Left cardiac atrium (tissue), 4 donors: ENCODE data around the gene OAF. TPM values are rescaled to one million over a fixed set of nuclear protein-coding genes. Genes with fewer than 3 reads are reported as not detected.
"Not testable (repeated sequence)": the region's sequence is repeated elsewhere in the genome, so short reads cannot be mapped to it uniquely, and the experiment has no call there.

ENCODE experiments used
- ATAC-seq, 2 donors: fragments of 200-7000 bp; cut with Tn5 transposase; one replicate each; pipeline ENCODE4 v1.9.1; 2020; ENCODE audit warnings: mild to moderate bottlenecking in 2 of 2, moderate library complexity in 2 of 2
- DNase-seq: peaks from one replicate; pipeline ENCODE4 v3.0.0-alpha.2; 2020
- intact Hi-C, 2 donors: fragments of 100-400 bp; cut with DNase I; formaldehyde crosslinking; loops; one replicate each; pipeline versions ENCODE4 v1.14.1 to v1.15.1; 2022 to 2023
- long read RNA-seq: library from polyadenylated mRNA; unstranded; transcript quantifications from one replicate; pipeline ENCODE4 v2.0.0, GENCODE V29; 2021
- total RNA-seq, 2 donors: library from RNA; stranded (reverse); fragmentation: NEBNext Ultra II Directional; extraction: Animal tissue kit (Norgen Biotek cat#: 25700); gene quantifications; one replicate each; pipeline ENCODE4 v1.2.1, GENCODE V29; 2021
- donor health status: DM: no; HTN: yes; CAD: no.
- donor health status: DM: no; HTN: yes; CAD: no; lungs with severe emphysema.
- donor health status: DM: yes; HTN: yes; CAD: no.
- donor health status: Dilated cardiomyopathy.

OAF gene
- total RNA-seq: 10 to 100 TPM; 32.9 to 59.6 TPM
- long read RNA-seq, partial matches to known transcripts: 4 of 5 reads
- long read RNA-seq, other reads (novel, unspliced or antisense): 1 of 5 reads

DNA sequence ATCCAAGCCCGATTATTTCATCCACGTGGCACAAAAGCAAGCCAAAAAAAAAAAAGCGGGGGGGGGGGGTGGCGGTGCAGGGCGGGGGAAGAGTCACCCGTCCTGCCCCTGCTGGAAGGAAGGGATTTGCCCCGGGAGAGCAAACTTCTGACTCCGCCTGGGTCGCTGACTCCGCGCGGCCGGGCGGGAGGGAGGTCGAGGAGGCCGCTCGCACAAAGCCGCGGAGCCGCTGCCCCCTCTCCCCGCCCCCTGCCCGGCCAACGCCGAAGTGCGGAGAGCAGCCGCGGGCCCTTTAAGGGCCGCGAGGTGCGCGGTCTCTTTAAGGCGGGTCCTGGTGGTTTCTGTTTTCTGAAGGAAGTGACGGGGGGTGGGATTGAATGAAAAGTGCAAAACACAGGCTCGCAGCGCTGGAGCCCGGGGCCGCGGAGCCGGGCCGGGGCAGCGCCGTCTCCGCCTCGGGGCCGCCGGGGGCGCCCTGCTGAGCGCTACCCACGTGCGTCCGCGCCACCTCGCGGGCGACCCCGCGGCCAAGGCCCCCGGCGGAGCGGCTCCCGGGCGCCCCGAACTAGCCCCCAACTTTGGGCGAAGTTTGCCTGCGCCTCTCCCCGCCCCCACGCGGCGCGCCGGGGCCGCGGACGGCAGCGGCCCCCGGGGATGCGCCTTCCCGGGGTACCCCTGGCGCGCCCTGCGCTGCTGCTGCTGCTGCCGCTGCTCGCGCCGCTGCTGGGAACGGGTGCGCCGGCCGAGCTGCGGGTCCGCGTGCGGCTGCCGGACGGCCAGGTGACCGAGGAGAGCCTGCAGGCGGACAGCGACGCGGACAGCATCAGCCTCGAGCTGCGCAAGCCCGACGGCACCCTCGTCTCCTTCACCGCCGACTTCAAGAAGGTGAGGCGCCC, at the start of gene OAF:
OAF (plus strand) TSS at position 407 of the 896 bp plus-strand sequence; CDS start at position 655, 248 bp downstream.
- ATAC-seq: peak; percentile 79 to 88
- intact Hi-C loops: no loop called here
- DNase-seq: peak; percentile 79

DNA sequence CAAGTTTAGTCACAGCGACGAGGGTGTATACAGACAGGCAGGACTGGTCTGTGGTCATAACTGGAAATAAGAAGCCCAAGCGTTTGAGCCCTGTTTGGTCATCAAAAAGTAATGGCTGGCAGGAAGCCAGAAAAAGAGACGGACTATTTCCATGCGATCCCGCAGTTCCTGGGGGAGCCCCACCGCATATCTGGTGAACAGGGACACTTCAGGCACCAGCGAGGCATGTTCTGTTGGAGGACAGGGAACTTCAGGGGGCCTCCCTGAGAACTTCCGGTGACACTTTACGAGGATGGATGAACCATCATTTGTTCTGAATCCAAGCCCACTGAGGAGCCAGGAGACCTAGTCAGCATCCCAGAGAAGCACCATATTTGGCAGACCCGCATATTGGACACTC, 43.2 kb upstream of the OAF start:
- DNase-seq (no peak), ATAC-seq (no peak)
- intact Hi-C loops: no loop called here

DNA sequence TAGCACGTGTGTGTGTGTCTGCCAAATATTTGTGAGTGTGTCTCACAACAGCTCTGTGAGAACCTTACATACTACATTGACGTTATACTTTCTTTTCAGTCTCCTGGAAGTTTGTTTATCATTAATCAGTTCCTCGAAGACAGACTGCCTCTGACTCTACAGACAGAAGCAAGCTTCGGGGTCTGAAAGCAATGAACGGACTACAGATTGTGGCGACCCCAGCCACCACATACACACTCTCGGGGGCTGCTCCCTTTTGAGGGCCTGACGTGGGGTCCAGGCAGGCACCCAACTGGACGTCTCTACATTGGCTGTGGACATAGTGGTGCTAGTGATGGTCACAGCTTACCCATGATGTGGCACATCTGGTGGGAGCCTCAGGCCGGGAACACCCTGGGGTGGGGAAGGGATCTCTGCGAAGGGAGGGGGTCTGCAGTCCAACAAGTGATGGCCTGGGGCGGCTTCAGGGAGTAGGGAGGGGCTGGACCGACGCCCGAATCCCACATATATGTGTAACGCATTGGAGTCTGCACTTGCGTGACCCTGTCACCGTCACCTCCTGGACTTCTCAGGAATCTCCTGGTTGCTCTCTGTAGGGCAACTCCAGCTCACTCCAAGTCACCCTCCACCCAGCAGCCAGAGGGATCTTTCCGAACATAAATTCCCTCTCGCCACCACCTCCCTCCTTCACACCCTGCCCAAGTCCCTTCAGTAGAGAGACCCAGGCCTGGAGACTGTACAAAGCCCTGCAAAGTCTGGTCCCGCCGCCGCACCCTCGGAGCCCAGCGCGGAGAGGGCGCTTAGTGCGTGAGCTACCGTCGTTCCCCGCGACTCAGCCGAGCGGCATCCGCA, 42.5 kb upstream of the OAF start:
- intact Hi-C loops: no loop called here
- no peak for ATAC-seq
- no peak for DNase-seq

DNA sequence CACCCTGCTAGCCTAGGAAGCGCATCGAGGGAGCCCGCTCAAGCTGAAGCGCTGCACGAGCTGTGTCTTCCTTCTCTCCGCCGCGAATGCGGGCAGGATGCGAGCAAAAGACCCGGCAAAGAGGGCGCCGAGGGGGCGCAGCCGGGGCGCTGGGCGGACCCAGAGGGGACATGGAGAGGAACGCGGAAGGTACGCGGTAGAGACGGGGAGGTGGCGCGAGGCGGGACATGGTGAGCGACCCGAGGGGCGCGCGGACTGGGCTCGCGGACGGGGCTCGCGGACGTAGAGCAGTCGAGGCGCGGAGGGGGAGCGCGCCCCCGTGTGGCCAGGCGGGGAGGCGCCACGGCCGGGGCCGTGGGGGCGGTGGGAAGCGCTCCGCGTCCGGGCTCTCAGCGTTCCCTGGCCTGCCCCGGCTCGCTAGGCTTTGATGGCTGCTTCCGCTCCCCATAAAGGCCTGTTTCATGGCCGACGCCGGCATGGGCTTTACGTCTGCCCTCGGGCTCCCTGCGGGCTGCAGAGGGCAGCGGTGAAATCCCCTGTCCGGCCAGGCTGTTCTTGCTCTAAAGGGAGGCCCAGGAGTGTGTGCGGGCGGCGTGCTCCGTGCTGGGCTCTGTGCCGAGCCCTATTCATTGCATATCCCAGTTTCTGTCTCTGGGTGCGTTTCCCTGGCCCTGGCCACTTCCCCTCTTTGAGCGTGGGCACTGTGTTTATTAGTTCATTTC, 41.7 kb upstream of the OAF start:
- intact Hi-C loops: no loop called here
- ATAC-seq (peak; percentile 89 to 95), DNase-seq (peak; percentile 73)

DNA sequence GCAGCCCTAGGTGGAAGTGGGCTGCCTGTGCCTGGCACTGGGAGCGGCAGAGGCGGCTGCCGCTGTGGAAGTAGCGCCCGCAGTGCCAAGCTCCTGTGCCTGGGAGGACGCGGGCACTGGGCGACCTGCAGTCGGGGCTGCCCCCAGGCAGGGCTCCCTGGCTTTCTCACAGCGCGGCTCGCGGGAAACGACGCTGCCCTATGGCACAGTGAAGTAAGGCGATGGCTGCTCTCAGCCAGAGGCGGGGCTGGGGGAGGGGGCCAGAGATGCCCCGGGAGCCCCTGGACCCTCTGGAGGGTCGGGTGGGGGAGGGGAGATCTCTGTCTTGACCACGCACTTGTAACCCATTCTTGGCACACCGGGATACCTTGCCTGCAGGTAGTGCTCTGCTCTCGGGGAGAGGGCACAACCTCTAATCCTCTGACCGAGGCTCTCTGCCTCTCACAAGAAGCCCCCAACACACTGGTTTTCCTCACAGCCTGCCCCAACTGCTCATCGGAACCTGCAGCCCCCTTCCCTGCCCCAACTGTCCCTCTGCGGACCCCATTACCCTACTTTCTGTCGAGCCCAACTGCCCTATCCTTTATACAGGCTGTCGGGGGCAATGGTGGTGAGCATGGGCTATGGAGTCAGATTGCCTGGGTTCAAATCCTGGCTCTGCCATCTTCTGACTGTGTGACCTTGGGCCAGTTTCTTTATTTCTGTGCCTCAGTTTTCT, 40.7 kb upstream of the OAF start:
- ATAC-seq (no peak), DNase-seq (no peak)
- intact Hi-C loops: loop anchor here (2.0 kb wide), 2 partner anchors 133 to 135 kb away; no protein-coding TSS in a partner anchor

DNA sequence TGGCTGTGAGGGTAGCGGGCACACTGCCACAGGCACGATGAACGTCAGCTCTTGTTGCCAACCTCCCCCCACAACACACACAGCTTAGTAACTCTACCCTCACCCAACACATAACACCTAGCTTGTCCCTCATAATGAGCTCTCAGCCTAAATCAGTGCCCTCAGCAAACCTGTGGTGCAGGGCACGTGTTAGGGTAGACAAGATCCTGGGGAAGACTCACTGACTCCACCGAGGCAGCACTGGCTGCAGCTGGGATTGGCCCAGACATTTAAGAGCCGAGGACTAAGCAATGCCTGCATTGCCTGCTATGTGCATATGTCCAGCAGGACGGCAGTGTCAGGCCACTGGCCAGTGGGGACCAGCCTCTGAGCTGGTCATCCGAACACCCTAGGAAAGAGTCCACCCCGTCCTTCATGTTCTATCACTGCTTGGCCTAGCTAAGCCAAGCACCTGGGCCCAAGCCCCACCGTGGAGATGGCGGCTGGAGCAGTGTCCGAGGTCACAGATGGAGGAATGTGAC, 40.0 kb upstream of the OAF start:
- intact Hi-C loops: loop anchor here (2.0 kb wide), 2 partner anchors 132 to 134 kb away; no protein-coding TSS in a partner anchor
- no peak for DNase-seq
- no peak for ATAC-seq

DNA sequence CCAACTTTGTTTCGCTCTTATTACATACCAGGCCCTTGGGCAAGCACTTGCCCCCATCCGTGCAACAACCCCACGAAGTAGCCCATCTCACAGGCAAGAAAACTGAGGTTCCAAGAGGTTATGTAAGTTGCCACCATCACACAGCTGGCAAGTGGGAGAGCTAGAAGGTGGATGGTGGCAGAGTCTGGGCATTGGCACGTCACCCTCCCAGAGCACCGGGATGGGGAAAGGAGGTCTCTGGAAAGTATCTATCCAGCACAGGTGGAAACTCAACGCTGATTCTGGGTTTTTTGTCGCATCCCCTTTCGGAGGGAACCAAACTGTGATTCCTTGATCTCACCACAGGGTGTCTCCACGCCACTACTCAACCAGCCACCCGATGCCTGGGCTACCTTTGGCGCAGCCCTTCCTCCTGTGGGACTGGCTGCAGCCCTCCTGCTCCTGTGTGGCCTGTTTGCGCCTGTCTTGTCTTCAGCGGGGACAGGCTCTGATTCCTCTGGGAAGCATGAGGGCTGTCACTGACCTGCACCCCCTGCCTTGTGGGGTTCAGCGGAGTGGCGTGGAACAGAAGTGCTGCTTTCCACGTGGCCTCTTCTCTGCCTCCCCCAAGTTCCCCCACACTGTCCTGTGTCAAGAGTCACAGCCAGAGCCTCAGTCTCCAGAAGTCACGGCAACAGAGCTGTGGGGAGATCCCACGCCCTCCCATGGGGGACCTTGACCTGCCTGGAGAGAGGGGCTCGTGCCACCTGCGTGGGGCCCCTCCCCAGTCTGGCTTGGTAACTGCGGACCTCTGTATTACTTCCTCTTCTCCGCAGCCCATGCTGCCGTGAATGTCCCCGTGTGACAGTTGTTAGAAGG, 38.5 kb upstream of the OAF start:
- peak; percentile 80 for DNase-seq
- intact Hi-C loops: loop anchor here in 1 of 2 donors (1.0 kb wide), 1 partner anchor 57 kb away; no protein-coding TSS in a partner anchor
- ATAC-seq: peak; percentile 52 to 56

DNA sequence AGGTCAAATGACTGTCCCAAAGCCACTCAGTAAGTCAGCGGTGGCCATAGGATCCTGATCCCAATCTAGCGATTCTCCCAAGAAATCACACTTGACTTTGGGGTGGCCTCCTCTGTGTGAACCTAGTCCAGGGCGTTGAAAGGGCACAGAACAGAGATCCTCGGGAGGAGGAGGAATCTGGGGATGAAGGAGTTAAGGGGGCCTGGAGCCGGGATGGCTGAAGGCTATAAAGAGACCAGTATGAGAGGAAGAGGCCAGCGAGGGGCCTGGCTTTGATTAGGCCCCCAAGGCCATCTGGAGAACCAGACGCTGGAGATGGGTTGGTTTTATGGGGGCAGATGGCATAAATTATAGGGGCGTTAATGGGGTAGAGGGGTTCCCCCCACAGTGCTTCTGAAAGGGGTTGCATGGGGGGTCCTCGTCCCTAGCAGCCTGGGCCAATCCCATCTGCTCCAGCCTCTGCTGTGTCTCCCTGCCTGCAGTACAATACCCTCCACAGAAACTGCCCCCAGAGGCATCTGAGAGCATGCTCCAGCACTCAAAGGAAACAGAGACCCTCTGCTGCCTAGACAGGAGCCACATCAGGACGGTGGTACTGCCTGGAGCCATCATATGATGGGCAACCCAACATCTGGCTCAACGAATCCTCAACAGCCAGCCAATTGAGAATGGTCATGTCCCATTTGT, 37.7 kb upstream of the OAF start:
- ATAC-seq: no peak
- DNase-seq: no peak
- intact Hi-C loops: no loop called here

DNA sequence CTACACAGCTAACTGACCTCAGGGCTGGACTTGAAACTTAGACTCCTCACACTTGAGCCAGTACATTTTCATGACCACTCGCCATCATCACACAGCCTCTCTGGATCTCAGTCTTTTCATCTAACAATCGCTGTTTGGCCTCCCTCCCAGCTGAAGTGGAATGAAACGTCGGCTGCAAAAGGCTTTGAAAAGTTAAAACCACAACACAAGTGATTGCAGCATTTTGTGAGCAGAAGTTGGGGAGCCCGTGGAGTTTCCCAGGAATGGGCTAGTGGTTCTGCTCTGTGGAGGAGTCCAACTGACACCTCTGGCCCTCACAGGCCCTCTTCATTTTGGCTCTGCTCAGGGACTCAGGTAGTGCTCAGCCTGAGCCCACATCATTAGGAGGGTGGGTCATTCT, 37.0 kb upstream of the OAF start:
- no peak for ATAC-seq
- intact Hi-C loops: loop anchor here in 1 of 2 donors (2.0 kb wide), 1 partner anchor 57 kb away; no protein-coding TSS in a partner anchor
- no peak for DNase-seq

DNA sequence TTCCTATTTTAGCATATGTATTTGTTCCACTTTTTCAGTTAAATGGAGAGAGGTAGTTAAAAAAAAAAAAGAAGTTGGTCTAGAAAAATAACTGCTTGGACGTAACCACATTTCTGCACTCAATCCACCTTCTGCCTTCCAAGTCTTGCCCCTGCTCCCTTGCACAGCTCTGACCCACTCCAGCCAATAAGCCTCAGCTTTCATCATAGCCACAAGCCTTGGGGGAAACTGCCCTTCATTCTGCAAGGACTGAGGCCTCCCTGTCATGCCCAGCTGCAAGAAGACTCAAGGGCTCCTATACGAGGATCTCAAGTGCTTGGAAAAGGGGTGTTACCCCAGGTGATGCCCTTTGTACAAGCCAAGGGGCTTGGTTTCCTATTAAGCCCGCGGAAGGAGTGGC, 36.0 kb upstream of the OAF start:
- no peak for ATAC-seq
- DNase-seq: no peak
- intact Hi-C loops: loop anchor here in 1 of 2 donors (2.0 kb wide), 1 partner anchor 56 kb away; no protein-coding TSS in a partner anchor

DNA sequence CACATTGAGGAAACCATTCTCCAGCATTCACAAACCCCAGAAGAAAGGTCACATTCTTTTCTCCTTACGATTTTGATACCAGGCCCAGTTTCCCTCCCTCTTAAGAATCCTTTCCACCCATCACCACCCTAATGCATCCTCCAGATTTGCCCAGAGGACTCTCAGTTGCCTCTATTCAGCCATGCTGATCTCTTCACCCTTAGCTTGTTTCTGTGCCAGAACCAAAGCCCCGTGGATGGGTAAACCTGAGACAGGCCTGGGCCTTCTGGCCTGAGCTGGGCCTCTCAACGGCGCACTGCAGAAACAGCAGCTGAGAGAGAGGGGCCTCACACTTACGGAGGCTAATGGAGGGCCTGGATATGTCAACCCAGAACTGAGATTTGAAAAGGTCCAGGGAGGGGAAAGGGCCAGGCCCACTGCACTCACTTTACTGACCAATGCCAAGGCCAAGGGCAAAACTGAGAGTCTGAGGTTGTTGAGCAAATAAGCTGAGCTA, 32.2 kb upstream of the OAF start:
- intact Hi-C loops: no loop called here
- ATAC-seq: peak in 1 of 2 donors; percentile 5
- no peak for DNase-seq

DNA sequence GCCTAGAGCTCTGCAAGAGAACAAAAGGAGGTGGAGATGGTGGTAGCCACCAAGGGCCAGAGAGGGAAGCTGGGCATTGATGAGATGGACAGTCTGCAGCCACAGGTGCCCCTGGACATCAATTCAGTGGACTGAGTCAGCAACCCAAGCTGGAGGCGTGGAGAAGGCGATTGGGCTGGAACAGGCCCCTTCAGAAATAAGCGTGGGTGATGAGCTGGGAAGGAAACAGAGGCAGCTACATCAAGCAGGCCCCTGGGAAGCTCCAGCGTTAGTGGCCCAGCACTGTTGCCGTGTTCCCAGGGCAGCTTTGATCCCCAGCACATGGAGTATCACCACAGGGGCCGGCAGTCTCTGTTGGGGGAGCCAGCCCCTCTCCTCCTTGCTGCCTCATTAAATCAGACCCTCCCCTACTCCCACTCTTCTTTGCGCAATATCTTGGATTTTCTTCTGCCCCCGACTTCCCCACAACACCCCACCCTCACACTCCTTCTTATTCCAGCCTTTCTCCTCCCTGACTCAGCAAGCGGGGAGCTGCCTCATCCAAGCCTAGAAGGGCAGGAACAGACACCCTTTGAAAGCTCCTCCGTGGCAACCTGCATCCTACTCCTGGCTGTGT, 31.7 kb upstream of the OAF start:
- peak in 1 of 2 donors; percentile 47 for ATAC-seq
- intact Hi-C loops: no loop called here
- no peak for DNase-seq

DNA sequence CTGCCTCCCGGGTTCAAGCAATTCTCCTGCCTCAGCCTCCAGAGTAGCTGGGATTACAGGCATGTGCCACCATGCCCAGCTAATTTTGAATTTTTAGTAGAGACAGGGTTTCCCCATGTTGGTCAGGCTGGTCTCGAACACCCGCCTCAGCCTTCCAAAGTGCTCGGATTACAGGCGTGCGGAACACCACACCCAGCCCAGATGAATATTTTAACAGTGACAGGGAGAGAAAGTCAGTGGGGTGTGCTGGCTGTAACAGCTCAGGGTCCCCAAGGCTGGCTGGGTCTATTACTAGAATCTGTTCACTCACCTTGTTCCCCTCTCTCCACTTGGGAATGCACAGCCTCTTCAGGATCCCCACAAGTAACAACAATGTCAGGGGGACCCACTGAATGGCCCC, 30.8 kb upstream of the OAF start:
- intact Hi-C loops, DNase-seq, ATAC-seq: not testable (repeated sequence)

DNA sequence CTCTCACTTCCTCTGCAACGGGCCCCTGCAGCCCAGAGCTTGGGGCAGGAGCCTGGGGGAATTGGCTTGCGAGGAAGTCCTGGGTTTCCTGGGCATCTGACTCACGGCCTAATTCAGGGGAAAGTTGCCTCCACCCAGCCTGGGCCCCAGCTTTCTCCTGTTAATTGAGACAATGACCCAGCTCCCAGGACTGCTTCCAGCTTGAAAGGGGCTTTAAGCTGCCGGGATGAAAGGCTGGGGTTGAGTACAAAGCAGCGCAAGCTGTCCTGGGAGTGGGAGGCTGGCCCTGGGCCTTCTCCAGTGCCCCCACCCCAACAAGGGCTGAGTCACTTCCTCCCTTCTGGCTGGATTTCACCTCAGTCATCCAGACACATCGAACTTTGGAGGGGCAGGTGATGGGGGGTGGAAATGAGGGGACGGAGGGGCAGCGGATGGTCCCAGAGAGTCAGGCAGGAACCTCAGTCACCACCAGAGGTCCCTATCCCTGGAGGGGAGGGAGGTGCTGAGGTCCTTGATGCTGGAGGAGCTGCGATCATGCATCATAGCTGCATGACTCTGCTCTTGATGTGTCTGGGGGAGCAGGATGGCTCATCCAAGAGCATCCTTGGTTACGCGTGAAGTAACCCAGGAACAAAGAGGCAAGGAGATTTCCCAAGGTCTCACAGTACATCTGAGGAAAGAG, 30.1 kb upstream of the OAF start:
- ATAC-seq: peak in 1 of 2 donors; percentile 44
- intact Hi-C loops: no loop called here
- peak; percentile 28 for DNase-seq

DNA sequence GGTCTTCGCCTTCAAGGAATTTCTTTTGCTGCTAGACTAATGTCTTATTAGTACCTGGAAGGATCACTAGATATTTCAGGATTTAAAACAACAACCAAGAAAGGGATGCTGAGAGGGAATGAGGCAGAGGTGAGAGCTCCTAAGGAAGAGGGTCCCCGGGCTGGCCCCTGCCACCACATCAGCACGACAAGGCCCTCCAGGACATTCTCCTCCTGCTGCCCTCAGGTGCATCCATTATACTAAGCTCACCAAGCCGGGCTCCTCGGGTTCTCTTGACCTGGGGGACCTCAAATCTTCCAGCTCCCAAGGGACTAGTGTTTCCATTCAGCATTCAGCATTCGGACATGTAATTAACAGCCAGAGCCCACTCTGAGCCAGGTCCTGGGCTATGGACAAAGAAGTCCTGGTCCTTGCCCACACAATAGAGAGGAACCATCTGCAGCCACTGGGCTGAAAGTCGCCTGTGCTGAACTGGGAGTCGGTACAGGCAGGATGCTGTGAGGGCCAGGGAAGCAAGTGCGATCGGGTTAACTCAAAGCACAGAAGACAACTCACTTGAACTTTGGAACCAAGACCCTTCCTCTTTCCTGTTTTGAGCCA, 29.4 kb upstream of the OAF start:
- ATAC-seq (no peak), DNase-seq (no peak)
- intact Hi-C loops: no loop called here
